ENCODE measurements around the gene PTCH2. TPM values are rescaled to one million over a fixed set of nuclear protein-coding genes. Genes with fewer than 3 reads are reported as not detected.

PTCH2 gene
- total and polyA plus RNA-seq, 2 of the 13 experiments (the other 11 are each of a cell fraction or from before 2014, with no cell fraction given): 0.60 to 1.5 TPM

GRCh38 chr1:44819608-44820327 is 23.3 kb downstream of the PTCH2 start (continued):
- TF ChIP-seq, protein P1, sequence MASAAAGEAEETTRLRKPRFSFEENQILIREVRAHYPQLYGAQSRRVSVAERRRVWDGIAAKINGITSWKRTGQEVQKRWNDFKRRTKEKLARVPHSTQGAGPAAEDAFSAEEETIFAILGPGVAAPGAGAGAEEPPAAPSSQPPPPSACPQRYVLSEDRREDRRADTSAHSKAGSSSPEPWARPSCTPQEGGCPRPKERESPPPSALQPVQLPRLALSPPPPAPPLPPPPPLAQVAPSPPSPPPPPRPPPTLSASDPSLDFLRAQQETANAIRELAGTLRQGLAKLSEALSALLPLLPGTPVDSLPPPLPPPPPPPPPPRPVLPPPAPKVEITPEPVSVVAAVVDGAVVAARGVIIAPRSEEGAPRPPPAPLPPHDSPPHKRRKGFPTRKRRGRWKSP (CRISPR knock-in tag; IDR thresholded peaks at IDR 0.05): peak; percentile 89
- TF ChIP-seq EED (CRISPR knock-in tag; IDR thresholded peaks at IDR 0.05) (no peak), MED8 (CRISPR knock-in tag; IDR thresholded peaks at IDR 0.05; ENCODE audit: insufficient replicate concordance) (peak; percentile 100), KLF13 (CRISPR knock-in tag; IDR thresholded peaks at IDR 0.05) (no peak; the same call in 1 of the 2 replicates), MYNN (CRISPR knock-in tag; IDR thresholded peaks at IDR 0.05; ENCODE audit: low read depth) (no peak), POLR2A (IDR thresholded peaks at IDR 0.05; ENCODE audit: insufficient read depth in 1 of 2, low read depth in 2 of 2, low read length in 2 of 2) (peak in 1 of 2 experiments; percentile 100; a peak in 2 of 4 replicates), ZNF136 (CRISPR knock-in tag; IDR thresholded peaks at IDR 0.05; ENCODE audit: low read depth) (no peak; the same call in 1 of the 2 replicates), ZNF800 (CRISPR knock-in tag; IDR thresholded peaks at IDR 0.05) (no peak), ZNF564 (CRISPR knock-in tag; IDR thresholded peaks at IDR 0.05) (peak; percentile 74; the same call in 1 of the 2 replicates), ESRRA (CRISPR knock-in tag; IDR thresholded peaks at IDR 0.05; ENCODE audit: low read depth) (peak; percentile 70; the same call in 1 of the 2 replicates), HOXA3 (CRISPR knock-in tag; IDR thresholded peaks at IDR 0.05) (peak; percentile 9; the same call in 1 of the 2 replicates), ZBTB43 (CRISPR knock-in tag; conservative IDR thresholded peaks at IDR 0.05) (no peak), SETDB1 (CRISPR knock-in tag; IDR thresholded peaks at IDR 0.05; ENCODE audit: borderline replicate concordance) (no peak), BATF2 (CRISPR knock-in tag; IDR thresholded peaks at IDR 0.05) (peak; percentile 95), NR2F2 (IDR thresholded peaks at IDR 0.05; ENCODE audit: borderline replicate concordance, low read depth) (peak; percentile 49)
- TF ChIP-seq, protein P2, sequence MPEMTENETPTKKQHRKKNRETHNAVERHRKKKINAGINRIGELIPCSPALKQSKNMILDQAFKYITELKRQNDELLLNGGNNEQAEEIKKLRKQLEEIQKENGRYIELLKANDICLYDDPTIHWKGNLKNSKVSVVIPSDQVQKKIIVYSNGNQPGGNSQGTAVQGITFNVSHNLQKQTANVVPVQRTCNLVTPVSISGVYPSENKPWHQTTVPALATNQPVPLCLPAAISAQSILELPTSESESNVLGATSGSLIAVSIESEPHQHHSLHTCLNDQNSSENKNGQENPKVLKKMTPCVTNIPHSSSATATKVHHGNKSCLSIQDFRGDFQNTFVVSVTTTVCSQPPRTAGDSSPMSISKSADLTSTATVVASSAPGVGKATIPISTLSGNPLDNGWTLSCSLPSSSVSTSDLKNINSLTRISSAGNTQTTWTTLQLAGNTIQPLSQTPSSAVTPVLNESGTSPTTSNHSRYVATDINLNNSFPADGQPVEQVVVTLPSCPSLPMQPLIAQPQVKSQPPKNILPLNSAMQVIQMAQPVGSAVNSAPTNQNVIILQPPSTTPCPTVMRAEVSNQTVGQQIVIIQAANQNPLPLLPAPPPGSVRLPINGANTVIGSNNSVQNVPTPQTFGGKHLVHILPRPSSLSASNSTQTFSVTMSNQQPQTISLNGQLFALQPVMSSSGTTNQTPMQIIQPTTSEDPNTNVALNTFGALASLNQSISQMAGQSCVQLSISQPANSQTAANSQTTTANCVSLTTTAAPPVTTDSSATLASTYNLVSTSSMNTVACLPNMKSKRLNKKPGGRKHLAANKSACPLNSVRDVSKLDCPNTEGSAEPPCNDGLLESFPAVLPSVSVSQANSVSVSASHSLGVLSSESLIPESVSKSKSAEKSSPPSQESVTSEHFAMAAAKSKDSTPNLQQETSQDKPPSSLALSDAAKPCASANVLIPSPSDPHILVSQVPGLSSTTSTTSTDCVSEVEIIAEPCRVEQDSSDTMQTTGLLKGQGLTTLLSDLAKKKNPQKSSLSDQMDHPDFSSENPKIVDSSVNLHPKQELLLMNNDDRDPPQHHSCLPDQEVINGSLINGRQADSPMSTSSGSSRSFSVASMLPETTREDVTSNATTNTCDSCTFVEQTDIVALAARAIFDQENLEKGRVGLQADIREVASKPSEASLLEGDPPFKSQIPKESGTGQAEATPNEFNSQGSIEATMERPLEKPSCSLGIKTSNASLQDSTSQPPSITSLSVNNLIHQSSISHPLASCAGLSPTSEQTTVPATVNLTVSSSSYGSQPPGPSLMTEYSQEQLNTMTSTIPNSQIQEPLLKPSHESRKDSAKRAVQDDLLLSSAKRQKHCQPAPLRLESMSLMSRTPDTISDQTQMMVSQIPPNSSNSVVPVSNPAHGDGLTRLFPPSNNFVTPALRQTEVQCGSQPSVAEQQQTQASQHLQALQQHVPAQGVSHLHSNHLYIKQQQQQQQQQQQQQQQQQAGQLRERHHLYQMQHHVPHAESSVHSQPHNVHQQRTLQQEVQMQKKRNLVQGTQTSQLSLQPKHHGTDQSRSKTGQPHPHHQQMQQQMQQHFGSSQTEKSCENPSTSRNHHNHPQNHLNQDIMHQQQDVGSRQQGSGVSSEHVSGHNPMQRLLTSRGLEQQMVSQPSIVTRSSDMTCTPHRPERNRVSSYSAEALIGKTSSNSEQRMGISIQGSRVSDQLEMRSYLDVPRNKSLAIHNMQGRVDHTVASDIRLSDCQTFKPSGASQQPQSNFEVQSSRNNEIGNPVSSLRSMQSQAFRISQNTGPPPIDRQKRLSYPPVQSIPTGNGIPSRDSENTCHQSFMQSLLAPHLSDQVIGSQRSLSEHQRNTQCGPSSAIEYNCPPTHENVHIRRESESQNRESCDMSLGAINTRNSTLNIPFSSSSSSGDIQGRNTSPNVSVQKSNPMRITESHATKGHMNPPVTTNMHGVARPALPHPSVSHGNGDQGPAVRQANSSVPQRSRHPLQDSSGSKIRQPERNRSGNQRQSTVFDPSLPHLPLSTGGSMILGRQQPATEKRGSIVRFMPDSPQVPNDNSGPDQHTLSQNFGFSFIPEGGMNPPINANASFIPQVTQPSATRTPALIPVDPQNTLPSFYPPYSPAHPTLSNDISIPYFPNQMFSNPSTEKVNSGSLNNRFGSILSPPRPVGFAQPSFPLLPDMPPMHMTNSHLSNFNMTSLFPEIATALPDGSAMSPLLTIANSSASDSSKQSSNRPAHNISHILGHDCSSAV (CRISPR knock-in tag; IDR thresholded peaks at IDR 0.05; ENCODE audit: borderline replicate concordance): no peak

Data from HepG2 (cell line).